ENCODE measurements around the gene CTNND2. TPM values are rescaled to one million over a fixed set of nuclear protein-coding genes. Genes with fewer than 3 reads are reported as not detected.

CTNND2 gene
- total RNA-seq, 4 donors from 2014 or later = 0.22 to 2.8 (median 0.39) TPM

GRCh38 chr5:10934783-10935355 is 969.4 kb downstream of the CTNND2 start:
- Histone ChIP-seq H3K4me1 (no peaks in the 10 kb centered on the region), H3K27me3 (no peaks in the 10 kb centered on the region), H3K9me3 (no peaks in the 10 kb centered on the region), H3K4me3 (replicated peaks in 1 of 3) (no peak overlapping the region), H3K27ac (no peak overlapping the region), H3K36me3 (no peaks in the 10 kb centered on the region)
- intact Hi-C loops (cut with DNase I) = no loop called here
- no peak for DNase-seq
- 73 to 76% methylated on average over 7 of the region's 7 CpGs for WGBS, 2 donors
- TF ChIP-seq CTCF (IDR thresholded peaks at IDR 0.05) (no peak), POLR2A (IDR thresholded peaks at IDR 0.05) (no peak)

GRCh38 chr5:10933121-10933520 is 971.1 kb downstream of the CTNND2 start:
- DNase-seq = no peak
- Histone ChIP-seq H3K9me3 (no peaks in the 10 kb centered on the region), H3K36me3 (no peaks in the 10 kb centered on the region), H3K4me1 (no peaks in the 10 kb centered on the region), H3K4me3 (replicated peaks in 1 of 3) (no peak overlapping the region), H3K27me3 (no peaks in the 10 kb centered on the region), H3K27ac (no peak overlapping the region)
- TF ChIP-seq POLR2A (IDR thresholded peaks at IDR 0.05) (no peak), CTCF (IDR thresholded peaks at IDR 0.05) (no peak)
- intact Hi-C loops (cut with DNase I) = no loop called here
- 84 to 85% methylated on average over 4 of the region's 4 CpGs for WGBS, 2 donors

- no peak for TF ChIP-seq CTCF (IDR thresholded peaks at IDR 0.05)
- no peak for TF ChIP-seq POLR2A (IDR thresholded peaks at IDR 0.05)
- no peak overlapping the region for H3K4me3 ChIP-seq (replicated peaks in 1 of 3)
- no peak for DNase-seq
- no peaks in the 10 kb centered on the region for H3K9me3 ChIP-seq
- 90 to 100% methylated on average over 1 of the region's 1 CpG for WGBS, 2 donors
- no peaks in the 10 kb centered on the region for H3K4me1 ChIP-seq
- no peak overlapping the region for H3K27ac ChIP-seq
- no peaks in the 10 kb centered on the region for H3K27me3 ChIP-seq
- no peaks in the 10 kb centered on the region for H3K36me3 ChIP-seq
- intact Hi-C loops (cut with DNase I) = no loop called here
Measured at GRCh38 chr5:10932426-10932825, 971.8 kb downstream of the CTNND2 start.

- no peak for DNase-seq
- Histone ChIP-seq H3K9me3 (no peaks in the 10 kb centered on the region), H3K27me3 (no peaks in the 10 kb centered on the region), H3K4me3 (replicated peaks in 1 of 3) (no peak overlapping the region), H3K36me3 (no peaks in the 10 kb centered on the region), H3K27ac (no peak overlapping the region), H3K4me1 (no peaks in the 10 kb centered on the region)
- TF ChIP-seq POLR2A (IDR thresholded peaks at IDR 0.05) = no peak
- no peak for TF ChIP-seq CTCF (IDR thresholded peaks at IDR 0.05)
- intact Hi-C loops (cut with DNase I) = no loop called here
Measured at GRCh38 chr5:10927608-10928007, 976.6 kb downstream of the CTNND2 start.

- TF ChIP-seq CTCF (IDR thresholded peaks at IDR 0.05) (no peak), POLR2A (IDR thresholded peaks at IDR 0.05) (no peak)
- WGBS, 2 donors = 65 to 69% methylated on average over 3 of the region's 3 CpGs
- Histone ChIP-seq H3K4me3 (replicated peaks in 1 of 3) (no peak overlapping the region), H3K36me3 (no peaks in the 10 kb centered on the region), H3K9me3 (no peaks in the 10 kb centered on the region), H3K4me1 (no peaks in the 10 kb centered on the region), H3K27ac (no peak overlapping the region), H3K27me3 (no peaks in the 10 kb centered on the region)
- intact Hi-C loops (cut with DNase I) = no loop called here
- no peak for DNase-seq
Measured at GRCh38 chr5:10923310-10923709, 980.9 kb downstream of the CTNND2 start.

Small RNA genes within 50 kb of the gene (small RNA-seq; reads per million reads assigned to genes)
- not detected for gene RNU6-429P

Data from thyroid gland (tissue), 4 donors.